Parathyroid adenoma (tissue), 2 donors: ENCODE data around the gene EXOC6.

Source experiments
- H2AFZ ChIP-seq: fragments of 300-600 bp; sonication (generic); one replicate; pipeline ENCODE4 v1.7.0; 2017; ENCODE audit warnings: antibody characterized with exemption, mild to moderate bottlenecking
- H3K27ac ChIP-seq: fragments of 300-600 bp; sonication (generic); one replicate; pipeline ENCODE4 v1.7.0; 2017
- H3K27me3 ChIP-seq: fragments of 300-600 bp; sonication (generic); one replicate; pipeline ENCODE4 v1.7.0; 2017; ENCODE audit warnings: low read length; ENCODE audit not compliant: control insufficient read depth, insufficient read depth
- H3K36me3 ChIP-seq: fragments of 300-600 bp; sonication (generic); one replicate; pipeline ENCODE4 v1.7.0; 2017; ENCODE audit warnings: low read length; ENCODE audit not compliant: control insufficient read depth, insufficient read depth
- H3K4me1 ChIP-seq: fragments of 300-600 bp; sonication (generic); one replicate; pipeline ENCODE4 v1.7.0; 2017; ENCODE audit warnings: control low read depth
- H3K4me2 ChIP-seq: fragments of 300-600 bp; sonication (generic); one replicate; pipeline ENCODE4 v1.7.0; 2017; ENCODE audit warnings: low read length
- H3K4me3 ChIP-seq: fragments of 300-600 bp; sonication (generic); one replicate; pipeline ENCODE4 v1.7.0; 2017; ENCODE audit warnings: low read depth, low read length
- H3K79me2 ChIP-seq: fragments of 300-600 bp; sonication (generic); one replicate; pipeline ENCODE4 v1.7.0; 2017; ENCODE audit warnings: control low read depth
- H3K9ac ChIP-seq: fragments of 300-600 bp; sonication (generic); one replicate; pipeline ENCODE4 v1.7.0; 2017; ENCODE audit warnings: mild to moderate bottlenecking
- H3K9me3 ChIP-seq: fragments of 300-600 bp; sonication (generic); one replicate; pipeline ENCODE4 v1.7.0; 2017; ENCODE audit warnings: low read length; ENCODE audit not compliant: control insufficient read depth
- TF ChIP-seq, protein P1 (sequence below): fragments of 300-600 bp; sonication (generic); IDR thresholded peaks from one replicate; pipeline ENCODE4 v1.7.0; 2017; ENCODE audit warnings: antibody characterized with exemption, mild to moderate bottlenecking
- donor health status: primary hyperparathyroidism.

EXOC6 gene

DNA sequence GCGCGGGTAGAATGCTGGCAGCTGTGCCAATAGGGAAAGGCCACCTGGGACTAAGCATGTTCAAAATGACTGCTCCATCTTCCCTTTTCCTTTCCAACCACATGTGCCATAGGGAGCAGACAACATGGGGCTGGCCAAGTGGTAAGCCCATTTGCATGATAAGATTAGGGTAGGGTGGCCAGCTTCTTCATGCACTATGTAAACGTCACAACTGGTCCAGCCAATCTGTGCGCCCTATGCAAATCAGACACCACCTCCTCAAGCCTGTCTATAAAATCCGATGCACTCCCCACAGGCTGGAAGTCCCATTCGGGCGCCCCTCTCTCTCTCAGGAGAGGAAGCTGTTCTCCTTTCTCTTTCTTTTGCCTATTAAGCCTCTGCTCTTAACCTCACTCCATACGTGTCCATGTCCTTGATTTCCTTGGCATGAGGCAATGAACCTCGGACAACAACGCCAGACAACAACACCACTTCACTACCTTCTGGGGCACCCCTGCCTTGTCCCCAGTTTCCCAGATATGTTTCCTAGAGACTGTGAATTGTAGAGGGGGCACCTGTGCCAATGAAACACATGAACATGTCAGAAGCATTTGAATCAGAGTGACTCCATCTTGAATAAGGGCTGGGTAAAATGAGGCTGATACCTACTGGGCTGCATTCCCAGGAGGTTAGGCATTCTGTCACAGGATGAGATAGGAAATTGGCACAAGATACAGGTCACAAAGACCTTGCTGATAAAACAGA lies 19.1 kb upstream of the EXOC6 start:
- Histone ChIP-seq H3K27me3 (no peaks in the 10 kb centered on the region), H3K9ac (no peak overlapping the region), H3K4me3 (no peak overlapping the region), H3K9me3 (no peaks in the 10 kb centered on the region), H3K4me1 (no peaks in the 10 kb centered on the region), H3K4me2 (no peak overlapping the region), H3K27ac (no peak overlapping the region), H3K79me2 (no peaks in the 10 kb centered on the region), H2AFZ (no peak overlapping the region), H3K36me3 (no peaks in the 10 kb centered on the region)
- TF ChIP-seq, protein P1, sequence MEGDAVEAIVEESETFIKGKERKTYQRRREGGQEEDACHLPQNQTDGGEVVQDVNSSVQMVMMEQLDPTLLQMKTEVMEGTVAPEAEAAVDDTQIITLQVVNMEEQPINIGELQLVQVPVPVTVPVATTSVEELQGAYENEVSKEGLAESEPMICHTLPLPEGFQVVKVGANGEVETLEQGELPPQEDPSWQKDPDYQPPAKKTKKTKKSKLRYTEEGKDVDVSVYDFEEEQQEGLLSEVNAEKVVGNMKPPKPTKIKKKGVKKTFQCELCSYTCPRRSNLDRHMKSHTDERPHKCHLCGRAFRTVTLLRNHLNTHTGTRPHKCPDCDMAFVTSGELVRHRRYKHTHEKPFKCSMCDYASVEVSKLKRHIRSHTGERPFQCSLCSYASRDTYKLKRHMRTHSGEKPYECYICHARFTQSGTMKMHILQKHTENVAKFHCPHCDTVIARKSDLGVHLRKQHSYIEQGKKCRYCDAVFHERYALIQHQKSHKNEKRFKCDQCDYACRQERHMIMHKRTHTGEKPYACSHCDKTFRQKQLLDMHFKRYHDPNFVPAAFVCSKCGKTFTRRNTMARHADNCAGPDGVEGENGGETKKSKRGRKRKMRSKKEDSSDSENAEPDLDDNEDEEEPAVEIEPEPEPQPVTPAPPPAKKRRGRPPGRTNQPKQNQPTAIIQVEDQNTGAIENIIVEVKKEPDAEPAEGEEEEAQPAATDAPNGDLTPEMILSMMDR, result no peak

DNA sequence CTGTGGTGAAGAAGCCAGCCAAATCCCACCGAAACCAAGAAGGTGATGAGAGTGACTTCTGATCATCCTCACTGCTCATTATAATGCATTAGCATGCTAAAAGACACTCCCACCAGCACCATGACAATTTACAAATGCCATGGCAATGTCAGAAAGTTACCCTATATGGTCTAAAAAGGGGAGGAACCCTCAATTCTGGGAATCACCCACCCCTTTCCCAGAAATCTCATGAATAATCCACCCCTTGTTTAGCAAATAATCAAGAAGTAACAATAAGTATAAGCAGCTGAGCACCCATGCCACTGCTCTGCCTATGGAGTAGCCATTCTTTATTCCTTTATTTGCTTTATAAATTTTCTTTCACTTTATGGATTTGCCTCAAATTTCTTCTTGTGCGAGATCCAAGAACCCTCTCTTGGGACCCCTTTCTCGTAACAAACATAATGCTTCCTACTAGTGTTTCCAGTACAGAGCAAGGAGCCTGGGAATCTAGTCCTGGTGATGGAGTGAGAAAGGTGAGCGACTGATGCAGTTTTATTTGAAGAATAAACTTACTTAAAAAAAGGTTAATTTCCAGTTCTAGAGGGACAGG lies 18.4 kb upstream of the EXOC6 start:
- TF ChIP-seq, protein P1, result no peak
- no peaks in the 10 kb centered on the region for H3K9me3 ChIP-seq
- no peaks in the 10 kb centered on the region for H3K79me2 ChIP-seq
- no peaks in the 10 kb centered on the region for H3K4me1 ChIP-seq
- no peaks in the 10 kb centered on the region for H3K27me3 ChIP-seq
- no peaks in the 10 kb centered on the region for H3K36me3 ChIP-seq
- H3K4me2 ChIP-seq, result no peak overlapping the region
- no peak overlapping the region for H2AFZ ChIP-seq
- H3K27ac ChIP-seq, result no peak overlapping the region
- no peak overlapping the region for H3K4me3 ChIP-seq
- H3K9ac ChIP-seq, result no peak overlapping the region

DNA sequence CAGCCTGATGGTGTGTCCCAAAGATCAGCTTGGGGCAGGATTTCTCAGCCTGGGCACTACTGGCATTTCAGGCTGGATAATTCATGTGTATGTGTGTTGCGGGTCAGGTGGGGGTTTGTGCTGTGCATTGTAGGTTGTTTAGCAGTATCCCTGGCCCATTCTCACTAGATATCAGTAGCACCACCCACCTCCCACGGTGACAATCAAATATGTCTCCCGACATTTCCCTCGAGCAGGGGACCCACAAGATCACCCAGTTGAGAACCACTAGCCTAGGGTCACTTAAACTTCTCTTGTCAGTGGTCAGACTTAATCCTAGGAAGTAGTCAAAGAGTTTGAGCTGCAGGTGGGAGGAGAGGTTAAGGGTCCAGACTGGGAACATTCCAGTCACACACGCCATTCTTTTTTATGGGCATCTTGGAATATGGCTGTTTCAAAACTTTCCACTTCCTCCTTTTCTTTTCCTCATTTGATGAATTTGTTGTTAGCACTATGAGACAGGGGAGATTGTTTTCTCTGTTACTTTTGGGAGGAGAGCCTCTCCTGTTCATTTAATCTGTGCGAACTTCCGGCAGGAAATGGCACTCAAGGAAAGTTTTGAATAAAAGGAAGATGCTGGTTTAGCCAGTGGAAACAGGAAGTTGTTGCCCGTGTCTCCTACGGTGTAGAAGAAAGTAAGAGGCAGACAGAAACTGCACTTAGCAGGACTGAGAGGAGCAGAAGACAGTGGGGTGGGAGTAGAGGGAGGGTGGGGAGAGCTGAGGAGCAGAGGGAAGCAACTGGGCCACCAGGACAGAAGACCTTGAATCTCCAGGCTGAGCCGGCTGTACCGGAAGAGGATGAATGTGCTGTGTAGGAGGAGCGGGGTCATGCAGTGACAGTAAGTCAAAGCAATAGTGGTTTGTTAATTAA lies 17.6 kb upstream of the EXOC6 start:
- no peak overlapping the region for H3K4me3 ChIP-seq
- H2AFZ ChIP-seq, result peak overlapping the region; percentile 20
- no peak overlapping the region for H3K9ac ChIP-seq
- H3K27me3 ChIP-seq, result no peaks in the 10 kb centered on the region
- no peaks in the 10 kb centered on the region for H3K4me1 ChIP-seq
- TF ChIP-seq, protein P1, result no peak
- no peaks in the 10 kb centered on the region for H3K36me3 ChIP-seq
- no peak overlapping the region for H3K4me2 ChIP-seq
- H3K27ac ChIP-seq, result no peak overlapping the region
- no peaks in the 10 kb centered on the region for H3K9me3 ChIP-seq
- no peaks in the 10 kb centered on the region for H3K79me2 ChIP-seq

DNA sequence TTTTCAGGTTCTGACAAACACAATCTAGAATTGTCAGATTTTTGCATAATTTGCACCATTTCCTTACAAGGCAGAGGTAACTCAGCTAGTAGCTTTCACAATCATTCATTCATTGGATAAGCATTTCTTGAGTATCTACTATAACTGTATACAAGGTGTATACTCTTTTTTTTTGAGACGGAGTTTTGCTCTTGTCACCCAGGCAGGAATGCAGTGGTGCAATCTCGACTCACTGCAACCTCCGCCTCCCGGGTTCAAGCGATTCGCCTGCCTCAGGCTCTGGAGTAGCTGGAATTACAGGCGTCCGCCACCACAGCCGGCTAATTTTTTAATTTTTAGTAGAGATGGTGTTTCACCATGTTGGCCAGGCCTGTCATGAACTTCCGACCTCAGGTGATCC lies 16.2 kb upstream of the EXOC6 start:
- H3K27ac ChIP-seq, result no peak overlapping the region
- no peaks in the 10 kb centered on the region for H3K79me2 ChIP-seq
- no peaks in the 10 kb centered on the region for H3K4me1 ChIP-seq
- TF ChIP-seq, protein P1, result no peak
- no peaks in the 10 kb centered on the region for H3K9me3 ChIP-seq
- no peak overlapping the region for H3K9ac ChIP-seq
- no peaks in the 10 kb centered on the region for H3K27me3 ChIP-seq
- no peak overlapping the region for H3K4me3 ChIP-seq
- H3K4me2 ChIP-seq, result no peak overlapping the region
- H3K36me3 ChIP-seq, result no peaks in the 10 kb centered on the region
- H2AFZ ChIP-seq, result no peak overlapping the region
